HEK293 (cell line): ENCODE data around the gene GID4.

ENCODE experiments used
- CTCF ChIA-PET: fragments of 350-600 bp; formaldehyde crosslinking; extraction: SDS; loops from one replicate; lab custom pipeline; 2021; ENCODE audit warnings: antibody characterized with exemption; lab: Yijun Ruan, JAX
- POLR2A ChIA-PET: fragments of 300-600 bp; formaldehyde crosslinking; extraction: SDS; loops from one replicate; lab custom pipeline; 2020; ENCODE audit warnings: antibody characterized with exemption, inconsistent platforms; lab: Yijun Ruan, JAX
- H3K27ac ChIP-seq: fragments of 200-500 bp; sonication (Bioruptor generic); 2 replicates; pipeline ENCODE4 v1.5.1; 2014; ENCODE audit warnings: low read depth, low read length, control low read depth, inconsistent platforms; ENCODE audit errors: extremely low read depth
- H3K36me3 ChIP-seq, 2 experiments: fragments of 200-500 bp in 1 of 2; sonication (Bioruptor generic) in 1 of 2; 1 replicate in 1 of 2; 2 replicates in 1 of 2; pipeline ENCODE4 v1.5.1; 2014 to 2017; ENCODE audit warnings: inconsistent platforms in 2 of 2, low read length in 2 of 2; ENCODE audit not compliant: control insufficient read depth in 2 of 2, insufficient read depth in 1 of 2
- H3K4me1 ChIP-seq: fragments of 200-500 bp; sonication (Bioruptor generic); 2 replicates; pipeline ENCODE4 v1.5.1; 2014; ENCODE audit warnings: mild to moderate bottlenecking, low read length, inconsistent platforms; ENCODE audit not compliant: control insufficient read depth, insufficient read depth
- H3K4me3 ChIP-seq: 2 replicates; pipeline ENCODE4 v1.5.1; 2011; ENCODE audit warnings: low read depth, mild to moderate bottlenecking, control low read depth, low read length, moderate library complexity
- H3K9me3 ChIP-seq: fragments of 200-500 bp; sonication (Bioruptor generic); 2 replicates; pipeline ENCODE4 v1.5.1; 2014; ENCODE audit warnings: low read depth, low read length, inconsistent platforms; ENCODE audit not compliant: control insufficient read depth, insufficient read depth
- INSM2 ChIP-seq: fragments of 450-650 bp; formaldehyde crosslinking; IDR thresholded peaks from 2 replicates; pipeline ENCODE4 v1.5.1; 2016; ENCODE audit warnings: missing biosample characterization, missing genetic modification characterization
- MZF1 ChIP-seq: fragments of 450-650 bp; formaldehyde crosslinking; IDR thresholded peaks from 2 replicates; pipeline ENCODE4 v1.5.1; 2017; ENCODE audit warnings: missing biosample characterization, missing genetic modification characterization, borderline replicate concordance
- PRDM1 ChIP-seq: fragments of 450-650 bp; formaldehyde crosslinking; IDR thresholded peaks from 2 replicates; pipeline ENCODE4; 2016; ENCODE audit warnings: missing biosample characterization, missing genetic modification characterization
- SCRT1 ChIP-seq: fragments of 450-650 bp; formaldehyde crosslinking; IDR thresholded peaks from 2 replicates; pipeline ENCODE4 v1.5.1; 2016; ENCODE audit warnings: missing biosample characterization, missing genetic modification characterization, borderline replicate concordance
- SCRT2 ChIP-seq: fragments of 450-650 bp; formaldehyde crosslinking; IDR thresholded peaks from 2 replicates; pipeline ENCODE4 v1.5.1; 2016; ENCODE audit warnings: missing biosample characterization, missing genetic modification characterization
- TSHZ1 ChIP-seq: fragments of 450-650 bp; formaldehyde crosslinking; IDR thresholded peaks from 2 replicates; pipeline ENCODE4 v1.5.1; 2016; ENCODE audit warnings: missing biosample characterization, missing genetic modification characterization, borderline replicate concordance
- ZBTB11 ChIP-seq: fragments of 450-650 bp; formaldehyde crosslinking; conservative IDR thresholded peaks from 2 replicates; pipeline ENCODE4 v1.5.1; 2016; ENCODE audit warnings: low read depth, missing biosample characterization, missing genetic modification characterization
- ZBTB26 ChIP-seq: fragments of 450-650 bp; formaldehyde crosslinking; optimal IDR thresholded peaks from 2 replicates; pipeline ENCODE3; 2016; ENCODE audit warnings: missing biosample characterization, mild to moderate bottlenecking, missing genetic modification characterization
- ZNF121 ChIP-seq: fragments of 450-650 bp; formaldehyde crosslinking; IDR thresholded peaks from 2 replicates; pipeline ENCODE4 v1.5.1; 2016; ENCODE audit warnings: missing biosample characterization, missing genetic modification characterization
- ZNF184 ChIP-seq: fragments of 450-650 bp; IDR thresholded peaks from 2 replicates; pipeline ENCODE4 v1.5.1; 2018; ENCODE audit warnings: missing biosample characterization, mild to moderate bottlenecking, missing genetic modification characterization
- ZNF221 ChIP-seq: fragments of 450-650 bp; formaldehyde crosslinking; IDR thresholded peaks from 2 replicates; pipeline ENCODE4 v1.5.1; 2017; ENCODE audit warnings: missing biosample characterization, missing genetic modification characterization, borderline replicate concordance
- ZNF302 ChIP-seq: fragments of 450-650 bp; formaldehyde crosslinking; IDR thresholded peaks from 2 replicates; pipeline ENCODE4 v1.5.1; 2016; ENCODE audit warnings: missing biosample characterization, missing genetic modification characterization, low read depth
- ZNF324 ChIP-seq: fragments of 450-650 bp; formaldehyde crosslinking; IDR thresholded peaks from 2 replicates; pipeline ENCODE4 v1.5.1; 2016; ENCODE audit warnings: missing biosample characterization, missing genetic modification characterization
- ZNF335 ChIP-seq: fragments of 450-650 bp; formaldehyde crosslinking; conservative IDR thresholded peaks from 2 replicates; pipeline ENCODE4 v1.5.1; 2016; ENCODE audit warnings: missing biosample characterization, missing genetic modification characterization
- ZNF362 ChIP-seq: fragments of 450-650 bp; formaldehyde crosslinking; IDR thresholded peaks from 2 replicates; pipeline ENCODE4 v1.5.1; 2016; ENCODE audit warnings: missing biosample characterization, missing genetic modification characterization
- ZNF548 ChIP-seq: fragments of 450-650 bp; formaldehyde crosslinking; IDR thresholded peaks from 2 replicates; pipeline ENCODE4 v1.5.1; 2016; ENCODE audit warnings: missing biosample characterization, missing genetic modification characterization
- ZNF555 ChIP-seq: fragments of 450-650 bp; formaldehyde crosslinking; conservative IDR thresholded peaks from 2 replicates; pipeline ENCODE4 v1.5.1; 2017; ENCODE audit warnings: missing biosample characterization, mild to moderate bottlenecking, missing genetic modification characterization, inconsistent platforms
- ZNF629 ChIP-seq: fragments of 450-650 bp; formaldehyde crosslinking; IDR thresholded peaks from 2 replicates; pipeline ENCODE4 v1.5.1; 2017; ENCODE audit warnings: missing biosample characterization, missing genetic modification characterization
- ZNF701 ChIP-seq: fragments of 450-650 bp; formaldehyde crosslinking; IDR thresholded peaks from 2 replicates; pipeline ENCODE4 v1.5.1; 2016; ENCODE audit warnings: missing biosample characterization, missing genetic modification characterization
- ZSCAN18 ChIP-seq: fragments of 450-650 bp; formaldehyde crosslinking; IDR thresholded peaks from 2 replicates; pipeline ENCODE4 v1.5.1; 2016; ENCODE audit warnings: missing biosample characterization, missing genetic modification characterization

Gene GID4

GRCh38 chr17:18028952-18029540 lies 10.2 kb upstream of the GID4 start (continued):
- no peak for TF ChIP-seq ZSCAN18 (tag by site-specific recombination)
- no peak for TF ChIP-seq ZNF302 (tag by site-specific recombination)

GRCh38 chr17:18031955-18032354 lies 7.3 kb upstream of the GID4 start:
- CTCF ChIA-PET: interaction anchor here (0.6 to 8.1 kb wide), 9 partner anchors 7 to 201 kb away, joined by 3 to 74 read pairs (median 14); partner anchors contain the start of genes DRC3 and TOM1L2

GRCh38 chr17:18033442-18034099 lies 5.6 kb upstream of the GID4 start:
- no peaks in the 10 kb centered on the region for H3K9me3 ChIP-seq
- H3K36me3 ChIP-seq: no peaks in the 10 kb centered on the region; a peak in 1 of 3 replicates
- H3K4me1 ChIP-seq: no peaks in the 10 kb centered on the region; the same call in 1 of the 2 replicates
- ChIA-PET POLR2A (interaction anchor here (0.8 to 1.4 kb wide), 4 partner anchors 9 to 198 kb away, joined by 3 to 6 read pairs (median 4); partner anchors contain the start of genes DRC3 and TOM1L2), CTCF (interaction anchor here (0.5 to 8.1 kb wide), 44 partner anchors 9 to 1944 kb away, joined by 3 to 74 read pairs (median 4); partner anchors contain the start of genes AKAP10, DRC3, SREBF1 and TOM1L2)
- H3K27ac ChIP-seq: no peak overlapping the region
- no peak overlapping the region for H3K4me3 ChIP-seq
- peak; percentile 24 for TF ChIP-seq ZNF335 (tag by site-specific recombination)
- TF ChIP-seq ZNF548 (tag by site-specific recombination): no peak
- no peak for TF ChIP-seq ZNF324 (tag by site-specific recombination)
- no peak for TF ChIP-seq TSHZ1 (tag by site-specific recombination)
- peak; percentile 39; the same call in 1 of the 2 replicates for TF ChIP-seq ZBTB11
- no peak for TF ChIP-seq ZNF221 (tag by site-specific recombination)
- TF ChIP-seq ZNF184: no peak
- no peak for TF ChIP-seq PRDM1 (tag by site-specific recombination)
- no peak for TF ChIP-seq ZBTB26 (tag by site-specific recombination)
- TF ChIP-seq ZNF701: no peak
- TF ChIP-seq ZNF362 (tag by site-specific recombination): 0 out of 2 replicates have a peak, but pooled peaks have one; percentile 54
- TF ChIP-seq ZNF121 (tag by site-specific recombination): peak; percentile 98
- no peak for TF ChIP-seq SCRT1 (tag by site-specific recombination)
- TF ChIP-seq INSM2 (tag by site-specific recombination): 0 out of 2 replicates have a peak, but pooled peaks have one; percentile 17

More at GRCh38 chr17:18031955-18032354, 7.3 kb upstream of the GID4 start:
- POLR2A ChIA-PET: no interaction called here
- TF ChIP-seq ZNF629 (tag by site-specific recombination) (no peak), ZNF555 (tag by site-specific recombination) (no peak), SCRT2 (peak; percentile 74), MZF1 (no peak)
- no peak overlapping the region for H3K4me3 ChIP-seq
- H3K4me1 ChIP-seq: no peaks in the 10 kb centered on the region
- H3K9me3 ChIP-seq: no peaks in the 10 kb centered on the region
- no peak overlapping the region for H3K27ac ChIP-seq
- peaks cover 2 to 12% of the 10 kb centered on the region in 2 experiments; a peak in 2 of 3 replicates for H3K36me3 ChIP-seq
